Keratinocyte (primary cell): Measurements from ENCODE around the gene SPPL3. TPM values are rescaled to one million over a fixed set of nuclear protein-coding genes. Genes with fewer than 3 reads are reported as not detected.

Experiments
- DNase-seq: peaks from one replicate; pipeline ENCODE4 v3.0.0-alpha.2; 2011; ENCODE audit warnings: low read depth, missing footprints, low spot score
- FAIRE-seq: peaks from 2 replicates; lab custom pipeline; 2011; peaks lifted over from hg19 to GRCh38; lab: Jason Lieb, UNC
- H2AFZ ChIP-seq: 2 replicates; pipeline ENCODE4 v1.6.0; 2012; ENCODE audit warnings: low read length, control low read depth, inconsistent platforms; ENCODE audit not compliant: control insufficient read depth
- H3K27ac ChIP-seq: 2 replicates; pipeline ENCODE4 v1.5.1; 2011; ENCODE audit warnings: low read length; ENCODE audit not compliant: control insufficient read depth, insufficient read depth
- H3K27me3 ChIP-seq: 3 replicates; pipeline ENCODE4 v1.6.0; 2011; ENCODE audit warnings: low read length; ENCODE audit not compliant: control insufficient read depth, insufficient read depth; ENCODE audit errors: extremely low read depth
- H3K36me3 ChIP-seq, 2 experiments: 2 replicates in 1 of 2; 3 replicates in 1 of 2; pipeline ENCODE4 v1.5.1; 2011; ENCODE audit warnings: low read length in 2 of 2, mild to moderate bottlenecking in 1 of 2; ENCODE audit not compliant: control insufficient read depth in 2 of 2, insufficient read depth in 2 of 2; ENCODE audit errors: extremely low read depth in 1 of 2
- H3K4me1 ChIP-seq: 3 replicates; pipeline ENCODE4 v1.5.1; 2011; ENCODE audit warnings: low read length; ENCODE audit not compliant: control insufficient read depth, insufficient read depth; ENCODE audit errors: extremely low read depth
- H3K4me2 ChIP-seq: 3 replicates; pipeline ENCODE4 v1.6.0; 2011; ENCODE audit warnings: low read depth, low read length; ENCODE audit not compliant: control insufficient read depth, insufficient read depth; ENCODE audit errors: extremely low read depth
- H3K4me3 ChIP-seq, 3 experiments: fragments of 200-600 bp in 1 of 3; sonication (generic) in 1 of 3; 2 replicates in 2 of 3; 3 replicates in 1 of 3; pipeline ENCODE4 v1.5.1; 2011 to 2016; ENCODE audit warnings: low read length in 3 of 3, mild to moderate bottlenecking in 3 of 3, control low read depth in 2 of 3, inconsistent platforms in 1 of 3, low read depth in 1 of 3, mixed read lengths in 1 of 3, mixed run types in 1 of 3, moderate library complexity in 1 of 3; ENCODE audit not compliant: control insufficient read depth in 2 of 3, insufficient read depth in 2 of 3; ENCODE audit errors: extremely low read depth in 1 of 3
- H3K79me2 ChIP-seq: 2 replicates; pipeline ENCODE4 v1.6.0; 2012; ENCODE audit warnings: low read length; ENCODE audit not compliant: control insufficient read depth, insufficient read depth
- H3K9ac ChIP-seq: 3 replicates; pipeline ENCODE4 v1.6.0; 2011; ENCODE audit warnings: low read length; ENCODE audit not compliant: control insufficient read depth, insufficient read depth; ENCODE audit errors: extremely low read depth
- H3K9me1 ChIP-seq: 3 replicates; pipeline ENCODE4 v1.6.0; 2011; ENCODE audit warnings: low read length; ENCODE audit not compliant: control insufficient read depth, insufficient read depth; ENCODE audit errors: extremely low read depth
- H3K9me3 ChIP-seq: 2 replicates; pipeline ENCODE4 v1.5.1; 2012; ENCODE audit warnings: low read depth, low read length; ENCODE audit not compliant: control insufficient read depth
- H4K20me1 ChIP-seq: 3 replicates; pipeline ENCODE4 v1.6.0; 2011; ENCODE audit warnings: low read length; ENCODE audit not compliant: control insufficient read depth, insufficient read depth; ENCODE audit errors: extremely low read depth
- EZH2 ChIP-seq: IDR thresholded peaks from one replicate; pipeline ENCODE4 v1.6.1; 2012; ENCODE audit warnings: inconsistent platforms, mild to moderate bottlenecking, low read length, moderate library complexity
- dilution Hi-C: fragments of 300-500 bp; cut with MboI; formaldehyde crosslinking; loops from one replicate; pipeline ENCODE4 v1.7.0; 2020; ENCODE audit warnings: low sequenced_read_pairs; ENCODE audit not compliant: extremely low pct_ligation_motif_present
- polyA plus RNA-seq, 5 experiments: library from polyadenylated mRNA; depleted of rRNA in 3 of 5; stranded (reverse) in 3 of 5; stranded (forward) in 1 of 5; unstranded in 1 of 5; fragments of >200 nt; gene quantifications; 1 replicate in 1 of 5; 2 replicates in 3 of 5; 3 replicates in 1 of 5; pipeline versions ENCODE4 v1.2.1 to v1.2.3, GENCODE V29; 2011 to 2012; ENCODE audit warnings: missing spikeins in 2 of 5, low read depth in 1 of 5, low replicate concordance in 1 of 5
- TF ChIP-seq, protein P1 (sequence below), 3 experiments: IDR thresholded peaks in 1 of 3; conservative IDR thresholded peaks in 1 of 3; optimal IDR thresholded peaks in 1 of 3; 2 replicates in 2 of 3; 3 replicates in 1 of 3; pipeline versions ENCODE3 to v1.5.1; 2011; ENCODE audit warnings: low read length in 3 of 3, mild to moderate bottlenecking in 3 of 3, moderate library complexity in 2 of 3, control low read depth in 1 of 3, inconsistent platforms in 1 of 3; ENCODE audit not compliant: insufficient read depth in 2 of 3; ENCODE audit errors: extremely low read depth in 1 of 3

Gene SPPL3
- polyA plus RNA-seq, 1 donor (not counting 4 experiments of a cell fraction or from before 2014, with no cell fraction given): 28.3 TPM

DNA sequence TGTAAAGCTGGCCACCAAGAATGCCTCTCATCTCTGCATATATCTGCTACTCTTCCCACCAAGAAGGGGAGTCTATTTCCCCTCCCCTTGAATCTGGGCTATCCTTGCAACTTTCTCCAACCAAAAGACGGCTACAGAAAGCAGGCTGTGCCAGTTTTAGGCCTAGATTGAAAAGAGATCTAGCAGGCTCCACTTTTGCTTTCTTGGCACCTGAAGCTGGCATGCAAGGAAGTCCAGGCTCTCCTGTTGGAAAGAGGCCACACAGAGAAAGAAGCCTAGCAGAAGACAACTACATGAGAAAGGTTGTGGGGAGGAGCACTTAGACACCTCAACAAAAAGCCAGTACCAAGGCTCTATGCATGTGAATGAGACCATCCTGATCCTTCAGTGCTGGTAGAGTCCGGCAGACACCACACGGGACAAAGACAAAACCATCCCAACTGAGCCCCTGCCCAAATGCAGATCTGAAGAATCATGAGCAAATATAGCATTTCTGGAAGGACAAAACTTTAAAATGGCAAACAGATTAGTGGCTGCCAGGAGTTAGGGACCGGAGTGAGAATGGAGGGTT is 68.0 kb downstream of the SPPL3 start:
- H3K9ac ChIP-seq: no peak overlapping the region
- no peaks in the 10 kb centered on the region for H3K9me1 ChIP-seq
- H3K4me3 ChIP-seq: no peak overlapping the region
- H3K27ac ChIP-seq: no peak overlapping the region
- H3K4me2 ChIP-seq: peak overlapping the region; percentile 70
- TF ChIP-seq, protein P1, sequence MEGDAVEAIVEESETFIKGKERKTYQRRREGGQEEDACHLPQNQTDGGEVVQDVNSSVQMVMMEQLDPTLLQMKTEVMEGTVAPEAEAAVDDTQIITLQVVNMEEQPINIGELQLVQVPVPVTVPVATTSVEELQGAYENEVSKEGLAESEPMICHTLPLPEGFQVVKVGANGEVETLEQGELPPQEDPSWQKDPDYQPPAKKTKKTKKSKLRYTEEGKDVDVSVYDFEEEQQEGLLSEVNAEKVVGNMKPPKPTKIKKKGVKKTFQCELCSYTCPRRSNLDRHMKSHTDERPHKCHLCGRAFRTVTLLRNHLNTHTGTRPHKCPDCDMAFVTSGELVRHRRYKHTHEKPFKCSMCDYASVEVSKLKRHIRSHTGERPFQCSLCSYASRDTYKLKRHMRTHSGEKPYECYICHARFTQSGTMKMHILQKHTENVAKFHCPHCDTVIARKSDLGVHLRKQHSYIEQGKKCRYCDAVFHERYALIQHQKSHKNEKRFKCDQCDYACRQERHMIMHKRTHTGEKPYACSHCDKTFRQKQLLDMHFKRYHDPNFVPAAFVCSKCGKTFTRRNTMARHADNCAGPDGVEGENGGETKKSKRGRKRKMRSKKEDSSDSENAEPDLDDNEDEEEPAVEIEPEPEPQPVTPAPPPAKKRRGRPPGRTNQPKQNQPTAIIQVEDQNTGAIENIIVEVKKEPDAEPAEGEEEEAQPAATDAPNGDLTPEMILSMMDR (optimal IDR thresholded peaks at IDR 0.05 in 1 of 3, IDR thresholded peaks at IDR 0.05 in 1 of 3, conservative IDR thresholded peaks at IDR 0.05 in 1 of 3; ENCODE audit: extremely low read depth in 1 of 3, insufficient read depth in 2 of 3, low read length in 3 of 3): no peak
- TF ChIP-seq EZH2: no peak
- peaks cover 17% of the 10 kb centered on the region for H3K4me1 ChIP-seq
- no peak for FAIRE-seq
- DNase-seq: no peak
- H3K27me3 ChIP-seq: no peaks in the 10 kb centered on the region
- H3K36me3 ChIP-seq: no peaks in the 10 kb centered on the region
- H2AFZ ChIP-seq: no peak overlapping the region
- H3K9me3 ChIP-seq: no peaks in the 10 kb centered on the region
- no peaks in the 10 kb centered on the region for H4K20me1 ChIP-seq
- peaks cover 36% of the 10 kb centered on the region for H3K79me2 ChIP-seq
- dilution Hi-C loops: no loop called here

GRCh38 chr12:120835657-120836056 is 68.5 kb downstream of the SPPL3 start:
- dilution Hi-C loops: no loop called here
- no peak overlapping the region for H3K27ac ChIP-seq
- no peaks in the 10 kb centered on the region for H3K27me3 ChIP-seq
- peak; percentile 52 for FAIRE-seq
- H3K4me1 ChIP-seq: peaks cover 17% of the 10 kb centered on the region
- H3K9me1 ChIP-seq: no peaks in the 10 kb centered on the region
- H3K36me3 ChIP-seq: no peaks in the 10 kb centered on the region
- no peak for TF ChIP-seq EZH2
- TF ChIP-seq, protein P1 (optimal IDR thresholded peaks at IDR 0.05 in 1 of 3, IDR thresholded peaks at IDR 0.05 in 1 of 3, conservative IDR thresholded peaks at IDR 0.05 in 1 of 3; ENCODE audit: extremely low read depth in 1 of 3, insufficient read depth in 2 of 3, low read length in 3 of 3): no peak
- peak overlapping the region; percentile 9 for H3K9ac ChIP-seq
- no peaks in the 10 kb centered on the region for H4K20me1 ChIP-seq
- H3K79me2 ChIP-seq: peaks cover 36% of the 10 kb centered on the region
- peak overlapping the region; percentile 70 for H3K4me2 ChIP-seq
- no peaks in the 10 kb centered on the region for H3K9me3 ChIP-seq
- H3K4me3 ChIP-seq: no peak overlapping the region
- no peak overlapping the region for H2AFZ ChIP-seq
- DNase-seq: no peak
